NCI-H526 treated with DMSO at 0.1 percent for 48 hours (cell line): ENCODE data around the gene RFT1.

Experiments used
- DNase-seq: peaks from one replicate; lab custom pipeline; 2025; lab: John Stamatoyannopoulos, UW

RFT1 gene

DNA sequence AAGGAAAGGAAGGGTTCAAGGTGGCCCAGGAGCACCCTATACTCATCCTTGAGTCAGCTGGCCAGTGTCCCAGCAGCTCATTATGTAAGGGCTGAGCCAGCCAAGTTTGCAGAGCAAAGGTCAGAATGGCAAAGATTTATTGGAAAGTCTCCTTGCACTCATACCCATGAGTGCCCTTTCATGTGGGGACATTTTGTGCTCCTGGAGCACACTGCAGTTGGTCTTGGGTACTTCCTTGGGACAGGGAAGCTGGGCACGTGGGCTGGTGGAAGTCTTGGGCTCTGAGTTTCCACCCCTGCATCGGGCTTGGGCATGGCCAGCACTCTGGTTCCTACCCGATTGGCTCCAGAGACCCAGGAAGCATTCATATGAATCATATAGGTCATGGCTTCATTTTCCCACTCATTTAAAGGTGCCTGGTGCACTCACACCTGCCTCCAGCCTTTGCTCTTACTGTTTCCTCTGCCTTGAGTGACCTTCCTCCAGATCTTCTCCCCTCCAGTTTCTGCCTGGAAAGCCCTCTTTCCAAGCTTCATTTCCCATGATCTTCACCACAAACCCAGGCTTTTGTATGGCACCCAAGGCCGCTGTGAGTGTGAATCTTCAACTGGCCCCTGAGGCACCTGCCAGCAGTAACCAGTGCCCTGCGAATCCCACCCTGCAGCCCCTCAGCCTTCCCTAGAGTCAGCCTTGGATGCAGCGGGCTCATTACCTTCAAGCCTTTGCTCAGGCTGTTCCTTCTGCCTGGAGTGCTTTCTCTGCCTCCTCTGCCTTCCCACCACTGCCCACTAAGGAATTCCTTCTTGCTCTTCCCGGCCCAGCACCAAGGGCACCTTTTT, 20.2 kb upstream of the RFT1 start:
- DNase-seq, result no peak

DNA sequence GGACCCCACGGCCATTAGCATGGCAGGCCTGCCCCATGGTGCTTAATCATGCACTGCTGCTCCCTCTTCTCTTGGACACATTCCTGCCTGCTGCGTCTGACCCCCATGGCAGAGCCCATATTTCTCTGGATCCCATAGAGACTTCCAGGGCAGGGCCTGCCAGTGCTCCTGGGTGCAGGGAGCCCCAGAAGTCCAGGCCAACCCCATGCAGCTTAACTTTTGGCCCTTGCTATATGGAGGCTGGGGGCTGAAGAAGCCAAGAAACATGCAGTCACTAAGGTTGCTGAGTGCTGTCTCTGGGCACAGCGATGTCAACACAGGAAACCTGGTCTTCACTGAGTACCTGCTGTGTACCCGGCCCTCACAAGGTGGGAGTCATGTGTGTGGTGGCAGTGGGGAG, 19.5 kb upstream of the RFT1 start:
- no peak for DNase-seq

DNA sequence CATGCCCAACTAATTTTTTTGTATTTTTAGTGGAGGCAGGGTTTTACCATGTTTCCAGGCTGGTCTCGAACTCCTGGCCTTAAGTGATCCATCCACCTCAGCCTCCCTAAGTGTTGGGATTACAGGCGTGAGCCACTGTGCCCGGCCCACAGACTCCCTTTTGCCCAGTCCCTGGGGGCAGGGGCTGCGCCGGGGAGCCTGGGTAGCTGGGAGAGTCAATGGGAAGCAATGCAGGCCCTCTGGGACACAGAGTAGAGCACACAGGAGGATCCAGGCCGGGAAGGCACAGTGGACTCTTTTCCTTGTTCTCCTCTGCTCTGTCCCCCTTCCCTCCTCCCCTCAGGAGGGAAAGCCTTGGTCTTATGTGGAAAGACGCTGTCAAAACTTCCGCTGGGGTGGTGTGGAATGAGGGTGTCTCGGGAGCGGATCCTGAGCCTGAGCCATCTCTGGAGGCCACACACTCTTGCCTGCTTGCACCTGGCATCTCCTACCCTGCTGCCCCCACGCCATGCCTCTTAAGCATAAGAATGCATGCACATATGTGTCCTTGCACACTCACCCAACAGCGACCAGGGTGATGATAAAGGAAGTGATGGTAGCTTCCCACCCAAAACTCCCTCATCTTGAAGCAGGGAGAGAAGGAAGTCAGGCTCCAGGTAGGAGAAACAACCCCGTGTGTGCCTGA, 18.9 kb upstream of the RFT1 start:
- no peak for DNase-seq

DNA sequence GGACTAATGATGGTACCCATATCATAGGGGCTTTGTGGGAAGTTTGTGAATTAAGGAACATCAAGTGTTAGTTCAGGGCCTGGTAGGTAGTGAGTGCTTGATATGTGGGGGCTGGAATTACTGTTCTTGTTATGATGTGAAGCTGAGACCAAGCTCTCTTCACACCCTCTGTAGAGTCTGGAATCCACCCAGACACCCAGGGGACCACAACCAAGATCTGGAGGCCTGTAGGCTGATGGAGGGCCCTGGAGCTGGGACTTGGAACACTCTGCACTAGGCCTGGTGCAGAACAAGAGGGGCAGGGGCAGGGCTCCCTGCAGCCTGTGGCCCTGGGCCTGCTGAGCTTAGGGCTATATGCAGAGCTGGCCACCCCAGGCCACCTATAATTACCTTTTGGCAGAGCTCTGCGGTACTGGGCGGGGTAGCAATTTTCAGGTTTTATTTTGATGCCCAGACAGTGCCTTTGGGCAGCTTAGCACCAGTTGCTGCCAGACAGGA, 17.7 kb upstream of the RFT1 start:
- no peak for DNase-seq

DNA sequence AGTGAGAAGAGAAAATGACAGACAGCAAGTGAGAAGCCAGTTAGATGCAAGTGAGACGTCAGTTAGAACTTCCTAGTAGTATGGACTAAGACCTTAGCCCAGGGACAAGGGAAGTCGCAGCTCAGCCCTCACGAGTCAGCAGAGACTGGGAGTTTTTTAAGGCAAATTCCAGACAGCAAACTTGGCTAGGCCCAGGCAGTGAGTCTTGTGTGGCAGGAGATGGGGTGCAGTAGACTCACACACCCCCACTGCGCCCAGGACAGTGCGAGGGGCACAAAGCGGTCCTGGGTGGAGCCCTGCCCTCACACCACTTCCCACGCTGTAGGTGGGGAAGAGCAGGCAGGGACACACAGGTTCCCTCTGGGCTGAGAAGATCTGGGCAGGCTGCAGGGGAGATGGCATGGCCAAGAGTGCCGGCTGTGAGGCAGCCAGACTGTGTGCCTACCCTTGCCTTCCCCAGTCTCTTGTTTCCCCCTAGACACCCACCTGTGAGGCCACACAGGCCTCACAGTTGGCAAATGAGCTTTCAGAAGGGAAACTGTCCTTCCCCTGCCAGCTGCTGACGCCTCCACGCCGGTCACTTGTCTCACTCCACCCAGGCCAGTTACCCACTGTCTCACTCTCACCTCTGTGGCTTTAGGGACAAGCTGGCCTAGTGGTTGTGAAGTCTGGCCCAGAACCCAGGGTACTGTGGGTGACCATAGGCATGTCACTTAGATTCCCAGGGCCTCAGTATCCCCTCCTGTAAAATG, 17.1 kb upstream of the RFT1 start:
- DNase-seq, result no peak

DNA sequence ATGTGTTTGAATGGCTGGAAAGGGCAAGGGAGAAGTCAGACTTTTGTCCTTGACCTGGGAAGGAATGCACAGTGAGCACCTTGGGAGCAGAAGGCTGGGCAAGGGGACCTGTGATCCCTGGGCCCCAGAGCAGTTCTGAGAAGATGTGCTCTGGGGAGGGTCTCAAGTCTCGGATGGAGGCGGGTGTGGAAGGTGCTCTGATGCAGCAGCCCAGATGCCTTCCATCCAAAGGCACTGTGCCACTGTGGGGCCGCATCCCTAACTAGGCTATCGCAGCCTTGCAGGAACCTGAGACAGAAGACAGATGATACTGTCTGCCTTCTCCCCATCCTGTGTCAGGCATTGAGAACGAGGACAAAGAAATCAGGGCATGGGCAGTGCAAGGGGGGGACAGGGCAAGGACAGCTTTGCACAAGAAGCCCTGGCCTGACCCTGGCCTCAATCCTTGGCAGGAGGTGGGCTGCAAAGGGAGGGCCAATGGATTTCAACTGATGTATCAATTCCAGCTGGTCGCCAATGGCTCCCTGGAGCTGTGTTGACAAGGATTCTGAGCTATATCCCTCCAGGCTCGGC, 16.2 kb upstream of the RFT1 start:
- no peak for DNase-seq

DNA sequence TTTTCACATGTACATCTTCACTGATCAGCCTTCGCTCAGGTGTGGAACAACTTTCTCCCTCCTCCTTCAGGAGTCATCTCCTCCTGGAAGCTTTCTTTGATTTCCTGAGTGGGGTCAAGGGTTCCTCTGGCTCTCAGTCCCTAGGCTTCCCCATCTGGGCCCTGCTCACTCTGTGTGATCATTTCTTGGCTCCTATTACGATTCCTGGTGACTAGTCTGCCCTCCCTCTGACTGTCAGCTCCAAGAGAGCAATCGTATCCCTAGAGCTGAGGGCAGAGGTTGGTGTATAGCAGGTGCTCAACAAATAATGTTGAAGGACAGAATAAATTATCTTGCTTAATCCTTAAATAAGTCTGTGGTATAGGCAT, 15.5 kb upstream of the RFT1 start:
- DNase-seq, result no peak

DNA sequence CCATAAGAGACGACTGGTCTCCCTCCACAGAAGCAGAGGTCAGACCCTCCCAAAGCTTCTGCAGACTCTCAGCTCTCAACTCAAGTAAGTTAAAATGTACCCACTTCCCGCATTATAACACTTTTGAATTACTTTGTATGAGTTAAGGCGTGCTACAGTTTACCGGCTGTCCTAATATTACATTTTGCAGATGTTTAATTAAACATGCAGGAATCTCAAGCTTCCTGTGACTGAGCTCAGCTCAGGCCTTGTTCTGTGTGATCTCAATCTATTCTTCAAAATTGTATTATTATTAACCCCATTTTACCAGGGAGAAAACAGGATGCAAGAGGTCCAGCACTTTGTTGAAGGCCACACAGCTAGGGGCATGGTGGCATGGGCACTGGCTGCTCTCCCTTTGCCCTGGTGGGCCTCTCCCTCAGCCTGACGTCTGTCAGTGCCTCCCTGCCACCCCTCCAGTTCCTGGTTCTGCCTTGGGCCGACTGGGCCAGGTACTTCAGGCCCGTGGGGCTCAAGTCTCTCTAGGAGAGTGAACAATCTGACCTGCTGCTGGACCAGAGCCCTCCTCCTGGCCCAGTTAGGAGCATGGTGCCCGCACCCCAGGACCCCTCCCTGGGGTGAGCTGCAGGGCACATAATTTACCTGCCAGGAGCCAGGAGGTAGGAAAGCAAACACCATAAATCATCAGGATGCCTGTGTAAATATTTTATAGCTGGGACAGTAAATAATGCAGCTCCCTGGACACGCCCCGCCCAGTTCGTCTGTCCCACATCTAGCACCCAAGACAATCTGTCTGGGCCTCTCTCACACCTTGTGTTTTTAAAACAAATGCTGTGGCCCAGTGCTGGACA, 14.9 kb upstream of the RFT1 start:
- peak; percentile 67 for DNase-seq

DNA sequence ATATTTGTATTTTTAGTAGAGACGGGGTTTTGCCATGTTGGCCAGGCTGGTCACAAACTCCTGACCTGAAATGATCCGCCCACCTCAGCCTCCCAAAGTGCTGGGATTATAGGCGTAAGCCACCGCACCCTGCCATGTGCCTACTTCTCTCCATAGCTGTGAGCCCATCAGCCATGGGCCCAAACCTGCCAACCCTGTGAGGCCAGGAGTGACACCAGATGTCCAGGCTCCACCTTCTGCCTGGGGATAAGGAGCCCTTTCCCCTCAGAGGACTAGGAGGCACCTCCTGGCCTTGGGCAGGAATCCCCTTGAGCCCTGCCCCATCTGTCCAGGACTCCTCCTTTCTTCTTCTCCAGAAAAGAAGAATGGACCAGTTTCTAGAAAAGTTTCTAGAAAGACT, 14.2 kb upstream of the RFT1 start:
- no peak for DNase-seq

DNA sequence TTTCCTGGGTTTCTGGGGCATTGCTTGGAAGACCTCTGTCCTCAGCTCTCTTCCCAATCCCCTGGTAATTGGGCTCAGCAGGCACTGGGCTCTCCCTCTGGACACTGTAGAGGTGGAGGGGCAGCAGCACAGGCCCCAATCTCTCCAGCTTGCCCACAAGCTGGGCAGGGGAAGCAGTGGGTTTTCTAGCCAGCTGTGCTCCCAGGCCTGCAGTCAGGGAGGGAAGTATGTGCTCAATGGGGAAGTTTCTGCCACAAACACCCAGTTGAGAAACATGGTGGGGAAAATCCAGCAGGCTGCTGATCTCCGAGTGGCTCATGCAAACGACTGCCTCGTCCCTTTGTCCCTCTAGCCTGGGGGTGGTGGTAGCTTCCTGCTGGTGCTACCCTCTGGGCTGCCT, 12.8 kb upstream of the RFT1 start:
- DNase-seq, result no peak

DNA sequence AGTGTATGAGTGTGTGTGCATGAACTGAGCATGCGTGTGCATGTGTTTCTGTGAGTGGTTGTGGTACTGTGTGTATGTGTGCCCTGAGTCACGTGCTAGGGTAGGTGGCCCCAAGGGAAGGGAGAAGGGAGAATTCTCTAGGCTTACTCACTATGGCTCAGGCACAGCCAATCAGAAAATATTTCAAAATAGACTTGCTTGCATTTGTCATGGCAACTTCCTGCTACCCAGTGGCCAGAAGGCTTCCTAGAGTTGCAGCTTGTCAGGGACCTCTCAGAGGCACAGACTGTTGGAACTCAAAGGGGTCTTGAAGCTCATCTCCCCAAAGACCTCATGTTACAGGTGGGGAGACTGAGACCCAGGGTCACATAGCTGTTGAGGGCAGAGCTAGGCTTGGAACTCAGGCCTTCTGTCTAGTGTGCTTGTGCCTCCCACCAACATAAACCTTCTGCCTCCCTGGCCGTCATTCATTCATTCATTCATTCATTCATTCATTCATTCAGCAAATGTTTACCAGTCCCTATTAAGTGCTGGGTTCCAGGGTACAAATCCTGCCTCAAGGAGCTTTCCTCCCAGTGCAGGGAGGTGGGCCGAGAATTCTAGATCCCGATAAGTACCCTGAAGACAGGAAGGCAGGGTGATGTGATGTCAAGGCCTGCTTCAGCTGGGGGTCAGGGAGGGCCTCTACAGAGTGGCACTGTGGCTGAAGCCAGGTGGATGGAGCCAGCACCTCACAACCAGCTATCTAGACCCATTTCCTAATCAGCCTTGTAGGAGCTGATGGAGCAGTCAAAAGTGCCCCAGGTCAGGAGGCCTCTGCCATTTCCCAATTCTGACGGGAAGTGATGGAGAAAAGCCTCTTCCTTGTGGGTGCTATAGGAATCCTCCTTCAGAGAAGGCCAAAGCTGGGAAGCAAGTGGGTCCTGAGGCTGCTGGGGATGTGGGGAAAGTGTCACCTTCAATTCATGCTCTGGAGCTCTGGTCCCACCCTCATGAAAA, 10.9 kb upstream of the RFT1 start:
- DNase-seq, result no peak

DNA sequence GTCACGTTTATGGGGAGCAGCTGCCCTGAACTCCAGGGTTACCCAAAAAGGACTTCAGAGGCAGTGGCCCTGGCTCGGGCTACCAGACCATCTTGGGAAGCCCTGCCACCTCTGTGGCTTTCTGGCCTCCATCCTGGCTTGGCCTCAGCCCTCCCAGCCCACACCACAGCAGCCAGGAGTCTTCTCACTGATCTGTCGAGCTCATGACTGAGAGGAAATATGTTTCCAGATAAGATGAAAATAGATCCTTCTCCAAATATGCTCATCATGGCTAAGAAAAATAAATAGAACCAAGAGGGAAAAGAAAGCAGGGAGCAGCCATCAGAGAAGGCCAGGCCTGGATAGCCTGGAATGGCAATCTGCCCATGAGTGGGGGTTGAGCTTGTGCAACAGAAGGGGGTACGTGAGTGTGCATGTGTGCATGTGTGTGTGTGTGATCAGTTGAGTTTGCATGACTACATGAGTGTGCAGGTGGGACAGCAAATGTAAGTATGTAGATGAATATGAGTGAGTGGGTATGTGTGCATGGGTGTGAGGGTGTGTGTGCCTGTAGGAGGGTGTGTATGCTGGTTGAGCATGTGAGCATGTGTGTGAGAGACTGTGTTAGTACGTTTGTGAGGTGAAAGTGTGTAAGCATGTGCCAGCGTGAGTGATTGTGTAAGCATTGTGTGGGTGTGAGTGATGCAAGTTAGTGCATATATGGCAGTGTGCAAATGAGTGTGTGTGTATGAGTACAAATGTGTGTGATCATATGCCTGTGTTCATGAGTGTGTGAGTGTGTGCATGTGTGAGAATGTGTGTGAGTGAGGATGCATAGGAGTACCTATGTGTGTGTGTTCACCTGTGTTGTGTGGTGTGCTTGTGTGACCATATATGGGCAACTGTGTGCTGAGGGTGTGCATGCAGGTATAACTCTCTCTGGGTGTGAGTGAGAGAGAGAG, 9.9 kb upstream of the RFT1 start:
- DNase-seq, result no peak

DNA sequence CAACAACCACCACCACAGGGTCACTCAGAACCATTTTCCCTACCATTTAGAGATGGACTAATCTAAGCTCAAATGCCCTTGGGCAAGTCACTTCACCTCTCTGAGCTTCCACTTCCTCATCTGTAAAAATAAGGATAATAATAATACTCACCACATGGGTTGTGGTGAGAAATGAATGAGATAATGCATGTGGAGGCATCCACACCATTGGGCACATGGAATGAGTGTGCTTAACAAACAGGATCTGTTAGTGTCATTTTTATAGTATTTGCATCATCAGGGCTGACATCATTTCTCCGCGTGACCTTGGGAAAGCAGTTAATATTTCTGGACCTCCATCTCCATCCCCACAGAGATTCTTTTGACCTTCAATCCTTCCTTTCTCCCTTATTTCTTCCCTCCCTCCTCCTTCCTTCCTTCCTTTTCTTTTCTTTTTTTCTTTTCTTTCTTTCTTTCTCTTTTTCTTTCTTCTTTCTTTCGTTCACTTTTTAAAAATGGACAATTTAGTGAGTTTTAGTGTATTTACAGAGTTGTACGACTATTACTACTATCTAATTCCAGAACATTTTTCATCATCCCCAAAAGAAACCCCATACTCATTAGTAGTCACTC, 7.7 kb upstream of the RFT1 start:
- no peak for DNase-seq

DNA sequence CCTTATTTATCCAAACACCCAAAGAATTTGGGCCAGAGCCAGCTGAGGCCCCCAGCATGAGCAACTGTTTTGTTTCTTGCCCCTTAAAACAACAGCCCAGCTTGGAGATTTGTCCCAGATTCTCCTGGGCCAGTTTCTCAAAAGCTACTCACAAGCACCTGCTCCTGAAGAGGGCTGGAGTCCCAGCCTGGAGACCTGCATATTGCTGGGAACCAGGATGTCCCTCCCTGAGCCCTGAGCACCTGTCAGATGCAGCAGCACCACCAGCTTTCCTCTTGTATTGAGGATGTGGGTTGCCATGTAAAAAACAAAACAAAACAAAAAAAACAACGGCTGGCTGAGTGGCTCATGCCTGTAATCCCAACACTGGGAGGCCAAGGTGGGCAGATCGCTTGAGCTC, 7.0 kb upstream of the RFT1 start:
- no peak for DNase-seq

DNA sequence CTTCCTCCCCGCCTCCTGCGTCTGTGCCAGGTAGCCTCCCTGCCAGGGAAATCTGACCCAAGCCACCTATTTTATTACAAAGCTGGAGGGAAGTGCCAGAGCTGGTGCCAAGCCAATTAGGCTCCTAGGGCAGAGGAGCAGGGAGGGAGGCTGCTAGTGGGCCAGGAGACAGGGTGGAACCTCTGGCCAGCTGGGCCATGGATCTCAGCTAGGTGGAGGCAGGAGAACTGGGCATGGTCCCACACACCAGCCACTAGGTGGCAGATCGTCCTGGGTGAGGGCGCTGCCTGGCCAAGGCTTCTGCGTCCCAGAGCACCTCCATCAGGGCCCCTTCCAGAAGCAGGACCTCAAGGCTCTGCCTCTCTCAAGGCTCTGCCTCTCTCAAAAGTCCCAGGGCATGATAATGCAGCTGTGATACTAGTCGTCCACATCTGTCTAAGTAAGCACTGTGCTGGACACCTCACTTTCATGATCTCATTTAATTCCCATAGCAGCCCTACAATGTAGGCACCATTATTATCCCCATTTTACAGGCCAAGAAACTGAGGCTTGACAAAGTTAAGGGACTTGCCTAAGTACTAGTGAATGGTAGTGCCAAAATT, 4.5 kb upstream of the RFT1 start:
- no peak for DNase-seq

DNA sequence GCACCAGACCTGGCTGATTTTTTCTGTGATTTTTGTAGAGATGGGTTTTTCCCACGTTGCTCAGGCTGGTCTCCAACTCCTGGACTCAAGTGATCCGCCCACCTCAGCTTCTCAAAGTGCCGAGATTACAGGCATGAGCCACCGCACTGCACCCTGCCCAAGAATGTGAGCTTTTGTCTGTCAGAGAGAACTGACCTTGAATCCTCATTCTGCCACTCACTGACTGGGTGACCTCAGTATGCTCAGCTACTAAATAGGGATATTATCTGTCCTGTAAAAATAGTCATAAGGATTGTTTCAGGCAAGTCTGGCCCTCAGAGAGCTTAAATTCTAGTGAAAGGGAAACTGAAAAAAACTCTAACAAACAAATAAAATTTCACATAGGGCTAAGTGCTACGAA, 2.1 kb upstream of the RFT1 start:
- no peak for DNase-seq

DNA sequence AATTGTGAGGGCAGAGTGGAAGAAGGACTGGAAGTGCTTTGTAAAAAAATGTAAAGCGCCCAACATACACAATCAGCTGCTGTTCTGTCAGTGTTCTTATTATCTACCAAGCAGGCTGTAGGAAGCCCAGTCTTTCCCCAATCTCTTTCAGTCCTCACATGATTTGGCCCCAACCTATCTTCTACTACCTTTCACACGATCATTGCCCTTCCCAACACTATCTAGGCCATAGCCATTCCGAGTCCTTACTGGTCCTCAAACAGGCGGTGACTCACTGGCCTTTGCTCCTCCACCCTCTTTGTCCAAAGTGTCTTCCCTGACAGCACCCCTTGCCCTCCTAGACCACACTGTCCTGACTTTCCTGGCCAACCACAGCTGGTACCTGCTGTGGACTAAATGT, 861 bp upstream of the RFT1 start:
- DNase-seq, result no peak

DNA sequence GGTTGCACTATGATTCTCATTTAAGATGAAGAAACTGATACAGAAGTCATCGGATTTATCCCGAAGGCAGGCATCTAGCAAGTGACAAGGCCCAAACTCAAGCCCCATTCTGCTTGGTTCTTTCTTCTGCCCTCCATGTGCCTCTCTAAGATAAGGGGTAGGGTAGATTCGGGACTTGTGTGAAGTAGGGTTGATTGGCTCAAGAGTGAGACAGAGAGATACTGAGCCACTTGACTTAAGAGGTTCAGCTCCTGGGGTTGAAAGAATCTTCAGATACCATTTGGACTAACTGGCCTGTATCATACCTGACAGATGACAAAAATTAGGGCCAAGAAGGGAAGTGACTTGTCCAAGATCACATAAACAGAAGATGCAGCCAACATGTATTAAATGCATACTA, 891 bp downstream of the RFT1 start:
- DNase-seq, result no peak
